SK-N-SH (cell line): ENCODE data around the gene CDH19. TPM values are rescaled to one million over a fixed set of nuclear protein-coding genes. Genes with fewer than 3 reads are reported as not detected.

Source experiments
- CTCF ChIA-PET: fragments of 300-600, 350-600 bp; formaldehyde crosslinking; extraction: SDS; loops from one replicate; lab custom pipeline; 2021; lab: Yijun Ruan, JAX
- POLR2A ChIA-PET: fragments of 350-600 bp; sonication (Branson Sonifier 250); formaldehyde crosslinking; extraction: SDS; loops from one replicate; lab custom pipeline; 2020; ENCODE audit warnings: antibody characterized with exemption, inconsistent platforms; lab: Yijun Ruan, JAX
- DNase-seq: peaks from one replicate; pipeline ENCODE4 v3.0.0; 2012
- H2AFZ ChIP-seq: fragments of 200-600 bp; sonication (generic); 2 replicates; pipeline ENCODE4 v1.8.1; 2016; ENCODE audit warnings: antibody characterized with exemption, mild to moderate bottlenecking, low read depth
- H3F3A ChIP-seq: fragments of 200-600 bp; sonication (generic); replicated peaks from 2 replicates; pipeline ENCODE3; 2016; ENCODE audit warnings: antibody characterized with exemption, mild to moderate bottlenecking; ENCODE audit not compliant: insufficient read depth
- H3K27ac ChIP-seq, 2 experiments: fragments of 200-500 bp in 1 of 2; fragments of 200-600 bp in 1 of 2; sonication (Bioruptor generic) in 1 of 2; sonication (generic), shearing (Covaris generic) in 1 of 2; 2 replicates each; pipeline versions ENCODE4 v1.5.1 to v1.6.1; 2014 to 2016; ENCODE audit warnings: low read depth in 2 of 2, inconsistent platforms in 1 of 2, low read length in 1 of 2, mild to moderate bottlenecking in 1 of 2, mixed read lengths in 1 of 2
- H3K27me3 ChIP-seq: fragments of 200-600 bp; sonication (generic), shearing (Covaris generic); 2 replicates; pipeline ENCODE4 v1.6.1; 2016; ENCODE audit warnings: mixed run types; ENCODE audit not compliant: insufficient read depth
- H3K36me3 ChIP-seq, 2 experiments: fragments of 200-500 bp in 1 of 2; fragments of 200-600 bp in 1 of 2; sonication (Bioruptor generic) in 1 of 2; sonication (generic) in 1 of 2; replicated peaks in 1 of 2; 2 replicates each; pipeline versions ENCODE3 to v1.5.1; 2014 to 2016; ENCODE audit warnings: low read length in 1 of 2, mild to moderate bottlenecking in 1 of 2; ENCODE audit not compliant: insufficient read depth in 2 of 2, control insufficient read depth in 1 of 2
- H3K4me1 ChIP-seq, 2 experiments: fragments of 200-500 bp in 1 of 2; fragments of 200-600 bp in 1 of 2; sonication (Bioruptor generic) in 1 of 2; sonication (generic), shearing (Covaris generic) in 1 of 2; 2 replicates each; pipeline versions ENCODE4 v1.5.1 to v1.6.1; 2014 to 2016; ENCODE audit warnings: low read depth in 1 of 2, low read length in 1 of 2, mixed run types in 1 of 2; ENCODE audit not compliant: insufficient read depth in 2 of 2, control insufficient read depth in 1 of 2
- H3K4me2 ChIP-seq: fragments of 200-600 bp; sonication (generic), shearing (Covaris generic); 2 replicates; pipeline ENCODE4 v1.6.1; 2017; ENCODE audit warnings: mixed run types
- H3K4me3 ChIP-seq, 2 experiments: fragments of 200-500 bp in 1 of 2; fragments of 200-600 bp in 1 of 2; sonication (Bioruptor generic) in 1 of 2; sonication (generic), shearing (Covaris generic) in 1 of 2; 2 replicates each; pipeline versions ENCODE4 v1.5.1 to v1.8.1; 2014 to 2016; ENCODE audit warnings: low read depth in 2 of 2, inconsistent platforms in 1 of 2, low read length in 1 of 2, mild to moderate bottlenecking in 1 of 2, mixed read lengths in 1 of 2, moderate library complexity in 1 of 2
- H3K79me2 ChIP-seq: fragments of 200-600 bp; sonication (generic); 2 replicates; pipeline ENCODE4 v1.8.1; 2017; ENCODE audit warnings: mild to moderate bottlenecking; ENCODE audit not compliant: insufficient read depth
- H3K9ac ChIP-seq: fragments of 200-600 bp; sonication (generic); 2 replicates; pipeline ENCODE4 v1.6.1; 2017; ENCODE audit warnings: mixed run types
- H3K9me2 ChIP-seq: fragments of 200-600 bp; sonication (generic); 2 replicates; pipeline ENCODE4 v1.6.1; 2017; ENCODE audit warnings: mixed run types
- H3K9me3 ChIP-seq: fragments of 200-600 bp; sonication (generic); 2 replicates; pipeline ENCODE4 v1.6.1; 2017; ENCODE audit warnings: mixed run types, mild to moderate bottlenecking, moderate library complexity
- H4K20me1 ChIP-seq: fragments of 200-600 bp; sonication (generic); 2 replicates; pipeline ENCODE4 v1.6.1; 2017; ENCODE audit warnings: mild to moderate bottlenecking, mixed run types; ENCODE audit not compliant: insufficient read depth
- ELF1 ChIP-seq: IDR thresholded peaks from 2 replicates; pipeline ENCODE4 v1.4.0; 2012
- EP300 ChIP-seq, 2 experiments: IDR thresholded peaks; 2 replicates each; pipeline versions ENCODE4 v1.4.0 to v1.6.1; 2012; ENCODE audit warnings: borderline replicate concordance in 1 of 2, low read depth in 1 of 2, low read length in 1 of 2
- EZH2phosphoT487 ChIP-seq: fragments of 200-600 bp; sonication (generic); IDR thresholded peaks from 2 replicates; pipeline ENCODE4 v1.6.1; 2017; ENCODE audit warnings: low read depth, mixed run types, mild to moderate bottlenecking, antibody characterized with exemption, moderate library complexity, borderline replicate concordance
- FOSL2 ChIP-seq: IDR thresholded peaks from 2 replicates; pipeline ENCODE4 v1.4.0; 2012; ENCODE audit warnings: low read depth, mild to moderate bottlenecking, moderate library complexity, borderline replicate concordance
- FOXJ3 ChIP-seq: sonication (generic); formaldehyde crosslinking; IDR thresholded peaks from 2 replicates; pipeline ENCODE4 v1.5.1; 2020; ENCODE audit warnings: mild to moderate bottlenecking, missing genetic modification reagents
- FOXM1 ChIP-seq: IDR thresholded peaks from 2 replicates; pipeline ENCODE4 v1.4.0; 2012; ENCODE audit warnings: low read depth, mild to moderate bottlenecking
- JUND ChIP-seq: IDR thresholded peaks from 2 replicates; pipeline ENCODE4 v1.4.0; 2012
- NFIC ChIP-seq: IDR thresholded peaks from 2 replicates; pipeline ENCODE4 v1.4.0; 2012; ENCODE audit warnings: borderline replicate concordance
- POLR2AphosphoS5 ChIP-seq: IDR thresholded peaks from 2 replicates; pipeline ENCODE4 v1.6.1; 2012; ENCODE audit warnings: low read depth, low read length
- RAD21 ChIP-seq: IDR thresholded peaks from 2 replicates; pipeline ENCODE4 v1.6.1; 2012; ENCODE audit warnings: mild to moderate bottlenecking, low read length
- TCF12 ChIP-seq: IDR thresholded peaks from 2 replicates; pipeline ENCODE4 v1.4.0; 2012
- TEAD4 ChIP-seq: IDR thresholded peaks from 2 replicates; pipeline ENCODE4 v1.4.0; 2012; ENCODE audit warnings: mild to moderate bottlenecking, borderline replicate concordance; ENCODE audit not compliant: insufficient read depth
- WGBS: methylation state at CpG from one replicate; pipeline ENCODE4 v1.1.6; 2017; ENCODE audit warnings: low lambda C conversion rate; 5-methylcytosine and 5-hydroxymethylcytosine counted together
- polyA plus RNA-seq, 3 experiments: library from polyadenylated mRNA; depleted of rRNA; stranded (reverse); fragments of >200 nt; gene quantifications; 2 replicates each; pipeline ENCODE4 v1.2.3, GENCODE V29; 2012
- TF ChIP-seq, protein P1 (sequence below): IDR thresholded peaks from 2 replicates; pipeline ENCODE4 v1.4.0; 2012; ENCODE audit warnings: low read depth
- TF ChIP-seq, protein P2 (sequence below): fragments of 150-350 bp; IDR thresholded peaks from 2 replicates; pipeline ENCODE4 v1.6.1; 2017; ENCODE audit warnings: antibody characterized with exemption, low read length, low read depth, borderline replicate concordance
- TF ChIP-seq, protein P3 (sequence below): IDR thresholded peaks from 2 replicates; pipeline ENCODE4 v1.6.1; 2012; ENCODE audit warnings: mild to moderate bottlenecking, low read depth, low read length, moderate library complexity
- TF ChIP-seq, protein P4 (sequence below): IDR thresholded peaks from 2 replicates; pipeline ENCODE4 v1.4.0; 2012; ENCODE audit warnings: low read depth, borderline replicate concordance
- TF ChIP-seq, protein P5 (sequence below): IDR thresholded peaks from 2 replicates; pipeline ENCODE4; 2012
- TF ChIP-seq, protein P6 (sequence below): fragments of 150-350 bp; IDR thresholded peaks from 2 replicates; pipeline ENCODE4 v1.6.1; 2016; ENCODE audit warnings: mild to moderate bottlenecking, low read depth, low read length
- TF ChIP-seq, protein P7 (sequence below): fragments of 200-600 bp; sonication (generic); IDR thresholded peaks from 2 replicates; pipeline ENCODE4 v1.6.1; 2017; ENCODE audit warnings: antibody characterized with exemption, mild to moderate bottlenecking, moderate library complexity
- TF ChIP-seq, protein P8 (sequence below): IDR thresholded peaks from 2 replicates; pipeline ENCODE4 v1.4.0; 2012; ENCODE audit warnings: low read depth, borderline replicate concordance

Gene CDH19
- polyA plus RNA-seq, 1 of the 3 experiments (the other 2 are of a cell fraction): not detected

DNA sequence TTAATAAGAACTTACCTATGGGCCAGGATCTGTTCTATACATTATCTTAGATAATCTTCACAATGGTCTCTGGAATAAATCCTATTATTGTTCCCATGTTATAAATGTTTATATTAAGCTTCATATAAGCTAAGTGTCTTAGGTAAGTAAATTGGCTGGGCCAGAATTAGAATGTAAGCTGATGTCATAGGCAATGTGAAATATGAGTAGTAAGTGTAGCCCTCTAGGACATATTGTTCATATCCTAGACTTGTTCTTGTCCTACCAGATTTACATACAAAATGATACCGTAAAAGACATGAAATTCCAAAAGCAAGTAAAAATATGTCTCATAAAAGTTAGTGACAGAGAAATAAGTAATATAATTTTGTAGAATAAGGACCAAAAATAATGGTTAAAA is 89.9 kb downstream of the CDH19 start:
- no peak overlapping the region for H3K4me3 ChIP-seq
- DNase-seq: no peak
- TF ChIP-seq TEAD4 (no peak), FOXM1 (no peak), POLR2AphosphoS5 (no peak), FOSL2 (no peak), RAD21 (no peak), FOXJ3 (no peak), NFIC (no peak), JUND (no peak), EZH2phosphoT487 (no peak), TCF12 (no peak), EP300 (IDR thresholded peaks at IDR 0.05; ENCODE audit: borderline replicate concordance in 1 of 2, low read depth in 1 of 2, low read length in 1 of 2) (no peak), ELF1 (no peak)
- TF ChIP-seq, protein P1, sequence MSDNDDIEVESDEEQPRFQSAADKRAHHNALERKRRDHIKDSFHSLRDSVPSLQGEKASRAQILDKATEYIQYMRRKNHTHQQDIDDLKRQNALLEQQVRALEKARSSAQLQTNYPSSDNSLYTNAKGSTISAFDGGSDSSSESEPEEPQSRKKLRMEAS: no peak
- TF ChIP-seq, protein P2, sequence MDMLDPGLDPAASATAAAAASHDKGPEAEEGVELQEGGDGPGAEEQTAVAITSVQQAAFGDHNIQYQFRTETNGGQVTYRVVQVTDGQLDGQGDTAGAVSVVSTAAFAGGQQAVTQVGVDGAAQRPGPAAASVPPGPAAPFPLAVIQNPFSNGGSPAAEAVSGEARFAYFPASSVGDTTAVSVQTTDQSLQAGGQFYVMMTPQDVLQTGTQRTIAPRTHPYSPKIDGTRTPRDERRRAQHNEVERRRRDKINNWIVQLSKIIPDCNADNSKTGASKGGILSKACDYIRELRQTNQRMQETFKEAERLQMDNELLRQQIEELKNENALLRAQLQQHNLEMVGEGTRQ: no peak
- TF ChIP-seq, protein P3, sequence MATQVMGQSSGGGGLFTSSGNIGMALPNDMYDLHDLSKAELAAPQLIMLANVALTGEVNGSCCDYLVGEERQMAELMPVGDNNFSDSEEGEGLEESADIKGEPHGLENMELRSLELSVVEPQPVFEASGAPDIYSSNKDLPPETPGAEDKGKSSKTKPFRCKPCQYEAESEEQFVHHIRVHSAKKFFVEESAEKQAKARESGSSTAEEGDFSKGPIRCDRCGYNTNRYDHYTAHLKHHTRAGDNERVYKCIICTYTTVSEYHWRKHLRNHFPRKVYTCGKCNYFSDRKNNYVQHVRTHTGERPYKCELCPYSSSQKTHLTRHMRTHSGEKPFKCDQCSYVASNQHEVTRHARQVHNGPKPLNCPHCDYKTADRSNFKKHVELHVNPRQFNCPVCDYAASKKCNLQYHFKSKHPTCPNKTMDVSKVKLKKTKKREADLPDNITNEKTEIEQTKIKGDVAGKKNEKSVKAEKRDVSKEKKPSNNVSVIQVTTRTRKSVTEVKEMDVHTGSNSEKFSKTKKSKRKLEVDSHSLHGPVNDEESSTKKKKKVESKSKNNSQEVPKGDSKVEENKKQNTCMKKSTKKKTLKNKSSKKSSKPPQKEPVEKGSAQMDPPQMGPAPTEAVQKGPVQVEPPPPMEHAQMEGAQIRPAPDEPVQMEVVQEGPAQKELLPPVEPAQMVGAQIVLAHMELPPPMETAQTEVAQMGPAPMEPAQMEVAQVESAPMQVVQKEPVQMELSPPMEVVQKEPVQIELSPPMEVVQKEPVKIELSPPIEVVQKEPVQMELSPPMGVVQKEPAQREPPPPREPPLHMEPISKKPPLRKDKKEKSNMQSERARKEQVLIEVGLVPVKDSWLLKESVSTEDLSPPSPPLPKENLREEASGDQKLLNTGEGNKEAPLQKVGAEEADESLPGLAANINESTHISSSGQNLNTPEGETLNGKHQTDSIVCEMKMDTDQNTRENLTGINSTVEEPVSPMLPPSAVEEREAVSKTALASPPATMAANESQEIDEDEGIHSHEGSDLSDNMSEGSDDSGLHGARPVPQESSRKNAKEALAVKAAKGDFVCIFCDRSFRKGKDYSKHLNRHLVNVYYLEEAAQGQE: no peak
- TF ChIP-seq, protein P4, sequence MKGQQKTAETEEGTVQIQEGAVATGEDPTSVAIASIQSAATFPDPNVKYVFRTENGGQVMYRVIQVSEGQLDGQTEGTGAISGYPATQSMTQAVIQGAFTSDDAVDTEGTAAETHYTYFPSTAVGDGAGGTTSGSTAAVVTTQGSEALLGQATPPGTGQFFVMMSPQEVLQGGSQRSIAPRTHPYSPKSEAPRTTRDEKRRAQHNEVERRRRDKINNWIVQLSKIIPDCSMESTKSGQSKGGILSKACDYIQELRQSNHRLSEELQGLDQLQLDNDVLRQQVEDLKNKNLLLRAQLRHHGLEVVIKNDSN: no peak
- TF ChIP-seq, protein P5, sequence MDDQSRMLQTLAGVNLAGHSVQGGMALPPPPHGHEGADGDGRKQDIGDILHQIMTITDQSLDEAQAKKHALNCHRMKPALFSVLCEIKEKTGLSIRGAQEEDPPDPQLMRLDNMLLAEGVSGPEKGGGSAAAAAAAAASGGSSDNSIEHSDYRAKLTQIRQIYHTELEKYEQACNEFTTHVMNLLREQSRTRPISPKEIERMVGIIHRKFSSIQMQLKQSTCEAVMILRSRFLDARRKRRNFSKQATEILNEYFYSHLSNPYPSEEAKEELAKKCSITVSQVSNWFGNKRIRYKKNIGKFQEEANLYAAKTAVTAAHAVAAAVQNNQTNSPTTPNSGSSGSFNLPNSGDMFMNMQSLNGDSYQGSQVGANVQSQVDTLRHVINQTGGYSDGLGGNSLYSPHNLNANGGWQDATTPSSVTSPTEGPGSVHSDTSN: no peak
- TF ChIP-seq, protein P6, sequence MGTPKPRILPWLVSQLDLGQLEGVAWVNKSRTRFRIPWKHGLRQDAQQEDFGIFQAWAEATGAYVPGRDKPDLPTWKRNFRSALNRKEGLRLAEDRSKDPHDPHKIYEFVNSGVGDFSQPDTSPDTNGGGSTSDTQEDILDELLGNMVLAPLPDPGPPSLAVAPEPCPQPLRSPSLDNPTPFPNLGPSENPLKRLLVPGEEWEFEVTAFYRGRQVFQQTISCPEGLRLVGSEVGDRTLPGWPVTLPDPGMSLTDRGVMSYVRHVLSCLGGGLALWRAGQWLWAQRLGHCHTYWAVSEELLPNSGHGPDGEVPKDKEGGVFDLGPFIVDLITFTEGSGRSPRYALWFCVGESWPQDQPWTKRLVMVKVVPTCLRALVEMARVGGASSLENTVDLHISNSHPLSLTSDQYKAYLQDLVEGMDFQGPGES: no peak
- TF ChIP-seq, protein P7, sequence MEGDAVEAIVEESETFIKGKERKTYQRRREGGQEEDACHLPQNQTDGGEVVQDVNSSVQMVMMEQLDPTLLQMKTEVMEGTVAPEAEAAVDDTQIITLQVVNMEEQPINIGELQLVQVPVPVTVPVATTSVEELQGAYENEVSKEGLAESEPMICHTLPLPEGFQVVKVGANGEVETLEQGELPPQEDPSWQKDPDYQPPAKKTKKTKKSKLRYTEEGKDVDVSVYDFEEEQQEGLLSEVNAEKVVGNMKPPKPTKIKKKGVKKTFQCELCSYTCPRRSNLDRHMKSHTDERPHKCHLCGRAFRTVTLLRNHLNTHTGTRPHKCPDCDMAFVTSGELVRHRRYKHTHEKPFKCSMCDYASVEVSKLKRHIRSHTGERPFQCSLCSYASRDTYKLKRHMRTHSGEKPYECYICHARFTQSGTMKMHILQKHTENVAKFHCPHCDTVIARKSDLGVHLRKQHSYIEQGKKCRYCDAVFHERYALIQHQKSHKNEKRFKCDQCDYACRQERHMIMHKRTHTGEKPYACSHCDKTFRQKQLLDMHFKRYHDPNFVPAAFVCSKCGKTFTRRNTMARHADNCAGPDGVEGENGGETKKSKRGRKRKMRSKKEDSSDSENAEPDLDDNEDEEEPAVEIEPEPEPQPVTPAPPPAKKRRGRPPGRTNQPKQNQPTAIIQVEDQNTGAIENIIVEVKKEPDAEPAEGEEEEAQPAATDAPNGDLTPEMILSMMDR: no peak
- TF ChIP-seq, protein P8, sequence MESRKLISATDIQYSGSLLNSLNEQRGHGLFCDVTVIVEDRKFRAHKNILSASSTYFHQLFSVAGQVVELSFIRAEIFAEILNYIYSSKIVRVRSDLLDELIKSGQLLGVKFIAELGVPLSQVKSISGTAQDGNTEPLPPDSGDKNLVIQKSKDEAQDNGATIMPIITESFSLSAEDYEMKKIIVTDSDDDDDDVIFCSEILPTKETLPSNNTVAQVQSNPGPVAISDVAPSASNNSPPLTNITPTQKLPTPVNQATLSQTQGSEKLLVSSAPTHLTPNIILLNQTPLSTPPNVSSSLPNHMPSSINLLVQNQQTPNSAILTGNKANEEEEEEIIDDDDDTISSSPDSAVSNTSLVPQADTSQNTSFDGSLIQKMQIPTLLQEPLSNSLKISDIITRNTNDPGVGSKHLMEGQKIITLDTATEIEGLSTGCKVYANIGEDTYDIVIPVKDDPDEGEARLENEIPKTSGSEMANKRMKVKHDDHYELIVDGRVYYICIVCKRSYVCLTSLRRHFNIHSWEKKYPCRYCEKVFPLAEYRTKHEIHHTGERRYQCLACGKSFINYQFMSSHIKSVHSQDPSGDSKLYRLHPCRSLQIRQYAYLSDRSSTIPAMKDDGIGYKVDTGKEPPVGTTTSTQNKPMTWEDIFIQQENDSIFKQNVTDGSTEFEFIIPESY: no peak
- TF ChIP-seq, all 33 proteins: peak for 0
- no peaks in the 10 kb centered on the region for H3K79me2 ChIP-seq
- no peaks in the 10 kb centered on the region for H3K4me1 ChIP-seq
- no peaks in the 10 kb centered on the region for H3F3A ChIP-seq
- ChIA-PET POLR2A (no interaction called here), CTCF (no interaction called here)
- no peak overlapping the region for H2AFZ ChIP-seq
- H3K36me3 ChIP-seq: no peaks in the 10 kb centered on the region
- H3K27ac ChIP-seq: no peak overlapping the region
- WGBS: 31% methylated on average over 1 of the region's 1 CpG
- H3K4me2 ChIP-seq: no peak overlapping the region
- H3K27me3 ChIP-seq: no peaks in the 10 kb centered on the region
- H3K9me3 ChIP-seq: no peaks in the 10 kb centered on the region
- H3K9ac ChIP-seq: no peak overlapping the region
- no peaks in the 10 kb centered on the region for H4K20me1 ChIP-seq
- no peaks in the 10 kb centered on the region for H3K9me2 ChIP-seq
